GM18526 (cell line): ENCODE results near the gene MORF4L2.

ENCODE experiments used
- POLR2A ChIP-seq: IDR thresholded peaks from 3 replicates; pipeline ENCODE4 v1.6.1; 2011; ENCODE audit not compliant: insufficient read length; ENCODE audit errors: extremely low read depth

The MORF4L2 gene

GRCh38 chrX:103691059-103691458 lies 4.6 kb upstream of the MORF4L2 start:
- no peak for TF ChIP-seq POLR2A

GRCh38 chrX:103688946-103689345 lies 2.4 kb upstream of the MORF4L2 start:
- no peak for TF ChIP-seq POLR2A

- no peak for TF ChIP-seq POLR2A
These were observed 1.2 kb upstream of the MORF4L2 start for GRCh38 chrX:103687696-103688201.

DNA sequence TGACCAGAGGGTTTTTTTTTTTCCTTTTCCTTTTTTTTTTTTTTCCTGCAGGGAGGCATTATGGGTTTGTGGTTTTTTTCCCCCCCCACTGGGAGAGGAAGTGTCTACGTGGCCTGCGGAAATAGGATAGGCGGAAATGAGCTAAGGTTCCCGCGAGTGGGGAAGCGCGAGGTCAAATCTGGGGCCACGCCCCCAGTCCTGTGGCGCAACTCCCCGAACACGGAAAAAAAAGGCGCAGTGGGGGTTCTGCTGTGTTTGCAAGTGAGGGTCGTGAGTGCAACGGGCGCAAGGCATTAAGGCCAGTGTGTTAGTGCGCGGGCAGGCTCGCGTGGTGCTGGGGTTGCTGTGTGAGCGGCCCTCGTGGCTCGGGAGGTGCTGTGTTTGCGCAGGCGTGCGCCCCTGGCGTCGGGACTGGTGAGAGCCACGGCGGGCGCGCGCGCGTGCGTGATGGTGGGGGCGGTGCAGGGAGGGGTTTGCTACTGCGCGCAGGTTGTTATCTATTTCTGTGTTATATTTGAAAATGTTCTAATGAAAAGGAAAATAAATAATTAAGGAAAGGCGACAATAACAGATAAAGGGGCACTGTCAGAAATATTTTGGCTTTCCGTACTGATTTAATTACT lies 685 bp upstream of the MORF4L2 start:
- peak; percentile 47 for TF ChIP-seq POLR2A

GRCh38 chrX:103685396-103685795 lies 1.1 kb downstream of the MORF4L2 start:
- no peak for TF ChIP-seq POLR2A

- TF ChIP-seq POLR2A: no peak
These were observed 5.1 kb downstream of the MORF4L2 start for GRCh38 chrX:103681443-103681842.

DNA sequence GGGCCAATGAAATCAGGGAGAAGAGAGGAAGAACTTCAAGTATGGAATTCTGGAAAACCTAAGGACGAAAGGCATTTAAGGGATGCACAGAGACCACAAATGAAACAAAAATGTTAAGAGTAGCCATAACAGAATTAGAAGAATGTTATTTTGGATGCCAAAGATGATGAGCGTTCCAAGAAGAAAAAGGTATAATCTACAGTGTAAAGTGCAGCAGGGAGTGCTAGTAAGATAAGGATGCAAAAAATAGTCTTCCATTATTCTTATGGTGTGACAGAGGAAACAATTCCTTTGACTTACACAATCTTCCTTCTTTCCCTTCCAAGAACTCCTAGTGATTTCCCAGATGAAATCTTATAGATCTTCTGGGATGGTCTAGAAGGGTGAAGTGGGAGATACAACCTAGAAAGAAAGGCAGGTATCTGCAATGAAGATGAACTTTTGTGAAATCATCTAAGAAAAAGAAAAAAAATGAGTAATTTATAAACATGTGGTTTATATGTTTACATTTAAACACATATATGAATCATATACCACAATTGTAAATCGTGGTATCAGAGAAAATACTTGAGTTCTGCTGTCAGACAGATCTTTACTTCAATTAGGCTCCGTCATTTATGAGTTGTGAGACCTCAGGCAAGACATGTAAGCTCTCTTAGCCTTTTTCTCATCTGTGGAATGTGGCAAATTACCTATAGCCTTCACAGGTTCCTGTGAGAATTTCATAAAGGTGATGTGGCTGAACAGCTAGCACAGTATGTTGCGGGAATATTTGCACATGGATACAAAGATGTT lies 8.1 kb downstream of the MORF4L2 start:
- no peak for TF ChIP-seq POLR2A

DNA sequence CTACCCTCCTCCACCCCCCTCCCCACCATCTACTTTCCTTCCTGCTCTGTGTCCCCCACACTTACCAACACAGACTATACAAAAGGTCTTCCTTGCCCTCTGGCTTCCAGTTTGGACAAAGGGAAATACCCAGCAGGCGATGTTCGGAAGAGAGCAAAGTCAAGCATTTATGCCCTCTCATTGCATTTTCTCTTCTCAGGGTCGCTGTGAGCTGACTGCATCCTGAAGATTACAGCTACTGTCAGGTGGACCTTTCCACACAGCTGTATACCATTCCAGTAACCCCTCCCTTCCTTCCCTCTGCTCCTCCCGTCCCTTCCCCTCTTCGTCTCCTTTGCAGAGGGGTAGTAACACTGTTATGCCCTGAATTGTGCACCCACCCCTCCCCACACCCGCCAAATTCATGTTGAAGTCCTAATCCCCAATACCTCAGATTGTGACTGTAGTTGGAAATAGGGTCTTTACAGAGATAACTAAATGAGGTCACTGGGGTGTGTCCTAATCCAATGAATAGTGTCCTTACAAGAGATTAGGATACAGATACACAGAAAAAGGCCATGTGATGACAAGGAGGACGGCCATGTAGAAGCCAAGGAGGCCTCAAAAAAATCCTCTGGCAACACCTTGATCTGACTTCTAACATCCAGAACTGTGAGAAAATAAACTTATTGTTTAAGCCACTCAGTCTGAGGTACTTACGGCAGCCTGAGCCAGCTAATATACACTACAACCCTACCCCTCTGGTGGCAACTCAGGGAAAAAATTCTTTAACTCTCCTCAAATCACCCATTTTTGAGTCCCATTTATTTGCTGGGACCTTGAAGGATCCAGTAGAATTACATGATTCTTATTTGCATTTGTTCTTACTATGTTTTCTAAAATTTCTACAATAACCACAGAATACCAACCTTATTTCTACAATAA lies 11.7 kb downstream of the MORF4L2 start:
- TF ChIP-seq POLR2A: no peak

- no peak for TF ChIP-seq POLR2A
These were observed 16.8 kb downstream of the MORF4L2 start for GRCh38 chrX:103669745-103670144.

GRCh38 chrX:103666202-103667107 lies 20.0 kb downstream of the MORF4L2 start:
- TF ChIP-seq POLR2A: no peak

- no peak for TF ChIP-seq POLR2A
These were observed 22.3 kb downstream of the MORF4L2 start for GRCh38 chrX:103663981-103664762.

DNA sequence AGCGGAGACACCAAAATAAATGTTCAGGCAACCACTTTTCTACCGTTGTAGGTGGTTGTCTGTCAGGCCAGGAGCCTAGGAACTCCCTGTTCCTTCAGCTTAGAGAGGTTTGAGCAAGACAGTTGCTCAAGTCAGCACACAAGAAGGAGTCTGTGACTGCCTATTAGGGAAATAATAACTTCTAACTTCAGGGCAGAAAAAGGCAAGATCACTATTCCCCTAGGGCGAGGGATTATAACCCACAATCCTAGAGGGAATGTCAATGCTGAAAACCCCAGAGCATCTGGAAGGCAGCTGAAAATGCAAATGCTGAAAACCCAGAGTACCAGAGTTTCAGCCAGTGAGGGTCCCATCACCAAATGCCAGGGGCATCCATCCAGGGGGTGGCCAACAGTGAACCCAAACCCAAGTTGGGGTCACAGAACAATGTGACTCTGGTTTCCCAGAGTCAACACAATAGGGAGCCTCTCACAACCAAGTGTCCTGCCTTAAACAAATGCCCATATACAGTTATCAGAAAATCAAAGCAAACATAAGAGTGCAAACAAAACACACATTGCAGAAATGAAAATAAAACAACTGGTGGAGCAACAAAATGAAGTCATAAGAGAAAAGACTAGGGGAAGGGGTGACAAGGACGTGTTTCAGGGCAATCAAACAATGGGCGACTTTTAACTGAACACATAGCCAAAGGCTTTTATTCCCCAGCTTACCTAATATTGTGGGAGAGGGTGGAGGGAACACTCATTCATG lies 27.6 kb downstream of the MORF4L2 start:
- no peak for TF ChIP-seq POLR2A

- TF ChIP-seq POLR2A: no peak
These were observed 29.9 kb downstream of the MORF4L2 start for GRCh38 chrX:103656617-103657016.
